ENCODE measurements around the gene FAM13A.

DNA sequence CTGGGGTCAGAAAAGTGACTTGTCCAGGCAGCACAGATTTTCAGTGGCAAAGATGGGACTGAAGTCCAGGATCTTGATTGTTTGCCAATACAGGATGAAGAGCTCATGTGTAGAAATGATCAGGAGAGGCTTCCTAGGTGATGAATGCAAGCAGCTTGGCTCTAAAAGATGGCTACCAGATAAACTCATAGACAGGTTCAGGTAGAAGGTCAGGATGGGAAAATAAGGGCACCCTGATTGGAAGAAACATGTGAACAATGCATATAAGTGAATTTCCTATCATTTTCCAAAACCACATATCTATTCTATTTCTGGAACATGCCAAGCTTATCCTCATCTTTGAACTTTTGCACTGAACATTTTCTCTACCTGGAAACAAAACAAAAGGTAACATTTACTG, 87.7 kb downstream of the FAM13A start:
- TF ChIP-seq, protein P1, sequence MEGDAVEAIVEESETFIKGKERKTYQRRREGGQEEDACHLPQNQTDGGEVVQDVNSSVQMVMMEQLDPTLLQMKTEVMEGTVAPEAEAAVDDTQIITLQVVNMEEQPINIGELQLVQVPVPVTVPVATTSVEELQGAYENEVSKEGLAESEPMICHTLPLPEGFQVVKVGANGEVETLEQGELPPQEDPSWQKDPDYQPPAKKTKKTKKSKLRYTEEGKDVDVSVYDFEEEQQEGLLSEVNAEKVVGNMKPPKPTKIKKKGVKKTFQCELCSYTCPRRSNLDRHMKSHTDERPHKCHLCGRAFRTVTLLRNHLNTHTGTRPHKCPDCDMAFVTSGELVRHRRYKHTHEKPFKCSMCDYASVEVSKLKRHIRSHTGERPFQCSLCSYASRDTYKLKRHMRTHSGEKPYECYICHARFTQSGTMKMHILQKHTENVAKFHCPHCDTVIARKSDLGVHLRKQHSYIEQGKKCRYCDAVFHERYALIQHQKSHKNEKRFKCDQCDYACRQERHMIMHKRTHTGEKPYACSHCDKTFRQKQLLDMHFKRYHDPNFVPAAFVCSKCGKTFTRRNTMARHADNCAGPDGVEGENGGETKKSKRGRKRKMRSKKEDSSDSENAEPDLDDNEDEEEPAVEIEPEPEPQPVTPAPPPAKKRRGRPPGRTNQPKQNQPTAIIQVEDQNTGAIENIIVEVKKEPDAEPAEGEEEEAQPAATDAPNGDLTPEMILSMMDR (IDR thresholded peaks at IDR 0.05), result no peak
- no peak for TF ChIP-seq ZFX (IDR thresholded peaks at IDR 0.05; ENCODE audit: borderline replicate concordance)
